Measurements from ENCODE around the gene ESR2. TPM values are rescaled to one million over a fixed set of nuclear protein-coding genes. Genes with fewer than 3 reads are reported as not detected.

The ESR2 gene
- total and polyA plus RNA-seq, 12 donors = 0.12 to 1.6 (median 0.73) TPM

DNA sequence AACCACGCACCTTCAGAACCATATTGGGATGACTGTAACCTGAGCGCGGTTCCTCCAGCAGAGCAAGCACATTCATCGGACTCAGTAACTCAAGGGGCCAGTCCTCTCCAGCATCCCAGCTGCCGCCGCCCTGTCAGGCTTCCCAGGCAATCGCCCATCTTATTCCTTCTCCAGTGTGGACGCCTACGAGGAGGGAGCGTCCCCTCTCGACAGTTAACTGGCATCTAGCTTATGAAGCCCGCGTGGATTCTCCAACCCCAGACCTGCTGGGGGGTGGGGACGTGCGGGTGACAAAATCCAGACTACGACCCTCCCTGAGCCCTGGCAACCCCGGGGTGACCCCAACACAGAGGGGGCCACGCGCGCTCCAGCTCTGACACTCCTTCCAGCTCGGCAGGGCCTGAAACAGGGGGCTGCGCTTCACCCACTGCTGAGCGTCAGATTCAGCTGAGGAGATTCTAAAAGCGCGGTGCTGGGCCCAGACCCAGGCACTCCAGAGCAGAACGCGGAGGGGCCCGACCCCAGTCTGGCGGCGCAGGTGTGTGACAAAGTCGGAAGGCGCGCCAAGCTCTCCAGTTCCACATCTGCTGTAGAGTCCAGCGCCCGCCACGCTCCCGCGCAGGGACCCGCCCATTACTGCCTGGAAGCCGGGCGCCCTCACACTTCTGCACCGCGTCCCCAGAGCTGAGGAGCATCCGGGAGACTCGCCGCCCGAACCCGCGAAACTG, 43.9 kb upstream of the ESR2 start:
- no peaks in the 10 kb centered on the region for H3K27me3 ChIP-seq
- peaks cover 5 to 16% (median 9%) of the 10 kb centered on the region in 9 donors for H3K4me1 ChIP-seq
- H3K36me3 ChIP-seq = no peaks in the 10 kb centered on the region
- WGBS, 2 donors = 1% methylated on average over 49 of the region's 49 CpGs
- H3K27ac ChIP-seq = peak overlapping the region; percentile 9 to 89 (median 83)
- intact Hi-C loops (cut with DNase I) = no loop called here
- DNase-seq (no peak), ATAC-seq (peak; percentile 32 to 86 (median 72))
- peaks cover 0 to 20% (median 8%) of the 10 kb centered on the region in 11 donors for H3K9me3 ChIP-seq
- peak in 1 of 9 donors; percentile 16 for TF ChIP-seq CTCF (IDR thresholded peaks at IDR 0.05)
- peak overlapping the region; percentile 77 to 99 (median 84) for H3K4me3 ChIP-seq

GRCh38 chr14:64329149-64329548, 35.0 kb upstream of the ESR2 start:
- no peaks in the 10 kb centered on the region for H3K36me3 ChIP-seq
- H3K27me3 ChIP-seq = no peaks in the 10 kb centered on the region
- no peak for DNase-seq
- ATAC-seq = no peak
- no peak overlapping the region for H3K27ac ChIP-seq
- no peaks in the 10 kb centered on the region for H3K9me3 ChIP-seq
- WGBS, 2 donors = 78 to 85% methylated on average over 3 of the region's 3 CpGs
- H3K4me3 ChIP-seq = no peak overlapping the region
- no peak for TF ChIP-seq CTCF (IDR thresholded peaks at IDR 0.05)
- H3K4me1 ChIP-seq = no peaks in the 10 kb centered on the region
- intact Hi-C loops (cut with DNase I) = no loop called here

- no peaks in the 10 kb centered on the region for H3K4me1 ChIP-seq
- DNase-seq = no peak
- 88 to 90% methylated on average over 2 of the region's 2 CpGs for WGBS, 2 donors
Measured at GRCh38 chr14:64326502-64326901, 32.3 kb upstream of the ESR2 start.

GRCh38 chr14:64324895-64325294, 30.7 kb upstream of the ESR2 start:
- H3K27me3 ChIP-seq = no peaks in the 10 kb centered on the region
- no peak overlapping the region for H3K27ac ChIP-seq
- H3K4me3 ChIP-seq = no peak overlapping the region
- intact Hi-C loops (cut with DNase I) = no loop called here
- DNase-seq (no peak), ATAC-seq (no peak)
- H3K36me3 ChIP-seq = no peaks in the 10 kb centered on the region
- H3K9me3 ChIP-seq = no peaks in the 10 kb centered on the region
- no peak for TF ChIP-seq CTCF (IDR thresholded peaks at IDR 0.05)
- WGBS, 2 donors = 56 to 63% methylated on average over 1 of the region's 1 CpG
- H3K4me1 ChIP-seq = no peaks in the 10 kb centered on the region

More at GRCh38 chr14:64326502-64326901, 32.3 kb upstream of the ESR2 start:
- ATAC-seq = no peak
- intact Hi-C loops (cut with DNase I) = no loop called here
- no peak for TF ChIP-seq CTCF (IDR thresholded peaks at IDR 0.05)
- no peaks in the 10 kb centered on the region for H3K27me3 ChIP-seq
- no peaks in the 10 kb centered on the region for H3K9me3 ChIP-seq
- H3K27ac ChIP-seq = no peak overlapping the region
- no peaks in the 10 kb centered on the region for H3K36me3 ChIP-seq
- no peak overlapping the region for H3K4me3 ChIP-seq
